GM19043 (cell line): Measurements from ENCODE around the gene P3H1.
"Not testable (repeated sequence)": the region's sequence is repeated elsewhere in the genome, so short reads cannot be mapped to it uniquely, and the experiment has no call there.

Source experiments
- ATAC-seq: cut with Tn5 transposase; IDR thresholded peaks from one replicate; pipeline ENCODE4 v1.9.1; 2021; ENCODE audit warnings: low read depth; ENCODE audit not compliant: unreplicated experiment

Gene P3H1, protein sequence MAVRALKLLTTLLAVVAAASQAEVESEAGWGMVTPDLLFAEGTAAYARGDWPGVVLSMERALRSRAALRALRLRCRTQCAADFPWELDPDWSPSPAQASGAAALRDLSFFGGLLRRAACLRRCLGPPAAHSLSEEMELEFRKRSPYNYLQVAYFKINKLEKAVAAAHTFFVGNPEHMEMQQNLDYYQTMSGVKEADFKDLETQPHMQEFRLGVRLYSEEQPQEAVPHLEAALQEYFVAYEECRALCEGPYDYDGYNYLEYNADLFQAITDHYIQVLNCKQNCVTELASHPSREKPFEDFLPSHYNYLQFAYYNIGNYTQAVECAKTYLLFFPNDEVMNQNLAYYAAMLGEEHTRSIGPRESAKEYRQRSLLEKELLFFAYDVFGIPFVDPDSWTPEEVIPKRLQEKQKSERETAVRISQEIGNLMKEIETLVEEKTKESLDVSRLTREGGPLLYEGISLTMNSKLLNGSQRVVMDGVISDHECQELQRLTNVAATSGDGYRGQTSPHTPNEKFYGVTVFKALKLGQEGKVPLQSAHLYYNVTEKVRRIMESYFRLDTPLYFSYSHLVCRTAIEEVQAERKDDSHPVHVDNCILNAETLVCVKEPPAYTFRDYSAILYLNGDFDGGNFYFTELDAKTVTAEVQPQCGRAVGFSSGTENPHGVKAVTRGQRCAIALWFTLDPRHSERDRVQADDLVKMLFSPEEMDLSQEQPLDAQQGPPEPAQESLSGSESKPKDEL

GRCh38 chr1:42766741-42767509 is at the start of gene P3H1, which contains the start of gene C1orf50:
Gene P3H1, minus strand, starts transcription at chr1:42767028. Its CDS starts 57 bp downstream, at chr1:42766971.
Gene C1orf50, plus strand, starts transcription at chr1:42767249. Its CDS starts 63 bp downstream, at chr1:42767312.
- ATAC-seq, result peak; percentile 93

GRCh38 chr1:42815941-42816584 is 49.2 kb upstream of the P3H1 start:
- ATAC-seq, result no peak

DNA sequence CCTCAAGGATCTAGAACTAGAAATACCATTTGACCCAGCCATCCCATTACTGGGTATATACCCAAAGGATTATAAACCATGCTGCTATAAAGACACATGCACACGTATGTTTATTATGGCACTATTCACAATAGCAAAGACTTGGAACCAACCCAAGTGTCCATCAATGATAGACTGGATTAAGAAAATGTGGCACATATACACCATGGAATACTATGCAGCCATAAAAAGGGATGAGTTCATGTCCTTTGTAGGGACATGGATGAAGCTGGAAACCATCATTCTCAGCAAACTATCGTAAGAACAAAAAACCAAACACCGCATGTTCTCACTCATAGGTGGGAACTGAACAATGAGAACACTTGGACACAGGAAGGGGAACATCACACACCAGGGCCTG is 48.0 kb upstream of the P3H1 start:
- not testable (repeated sequence) for ATAC-seq

DNA sequence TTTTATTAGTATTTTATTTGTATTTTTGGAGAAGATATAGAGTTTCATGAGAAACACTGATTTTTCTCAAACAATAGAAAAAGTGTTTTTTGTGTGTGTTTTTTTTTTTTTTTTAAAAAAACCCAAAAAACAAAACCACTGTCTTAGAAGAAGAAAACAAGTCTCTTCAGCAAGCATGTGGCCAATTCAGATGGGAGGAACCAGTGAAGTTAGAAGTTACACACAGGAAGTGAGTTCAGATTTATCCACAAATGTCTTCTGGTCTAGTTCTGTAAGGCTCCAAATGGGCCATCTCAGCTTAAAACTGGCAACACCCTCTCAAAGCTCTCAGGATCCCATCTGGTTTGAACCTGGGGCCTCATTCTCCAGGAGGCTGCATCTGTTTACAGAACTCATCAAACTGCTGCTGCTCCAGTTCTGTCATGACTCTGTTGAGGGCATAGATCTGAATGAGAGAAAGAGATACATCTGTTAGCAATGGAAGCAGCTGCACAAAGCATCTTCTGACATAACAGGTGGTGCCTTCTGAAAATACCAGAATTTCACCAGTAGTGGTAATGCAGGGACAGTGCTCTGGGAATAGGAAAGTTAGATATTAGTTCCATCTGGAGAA is 40.3 kb upstream of the P3H1 start:
- ATAC-seq, result no peak

GRCh38 chr1:42806593-42806992 is 39.8 kb upstream of the P3H1 start:
- no peak for ATAC-seq

DNA sequence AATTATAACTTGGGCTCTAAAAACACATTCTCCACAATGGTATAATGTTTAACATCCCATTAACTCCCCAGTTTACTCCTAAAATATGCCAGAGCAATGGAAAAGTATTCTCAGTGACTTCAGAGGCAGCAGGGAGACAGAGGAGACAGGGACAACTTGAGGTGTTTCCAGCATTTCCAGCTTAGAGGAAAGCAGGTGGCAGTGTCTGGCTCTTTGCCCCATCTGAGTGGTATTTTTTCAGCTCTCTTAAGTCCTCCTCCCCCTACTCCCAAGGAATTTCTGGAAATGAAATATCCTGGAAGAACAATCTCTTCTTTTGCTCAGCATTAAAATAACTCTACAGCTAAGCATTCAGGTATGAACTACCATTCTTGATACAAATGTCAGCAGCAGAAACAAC is 39.3 kb upstream of the P3H1 start:
- ATAC-seq, result no peak

DNA sequence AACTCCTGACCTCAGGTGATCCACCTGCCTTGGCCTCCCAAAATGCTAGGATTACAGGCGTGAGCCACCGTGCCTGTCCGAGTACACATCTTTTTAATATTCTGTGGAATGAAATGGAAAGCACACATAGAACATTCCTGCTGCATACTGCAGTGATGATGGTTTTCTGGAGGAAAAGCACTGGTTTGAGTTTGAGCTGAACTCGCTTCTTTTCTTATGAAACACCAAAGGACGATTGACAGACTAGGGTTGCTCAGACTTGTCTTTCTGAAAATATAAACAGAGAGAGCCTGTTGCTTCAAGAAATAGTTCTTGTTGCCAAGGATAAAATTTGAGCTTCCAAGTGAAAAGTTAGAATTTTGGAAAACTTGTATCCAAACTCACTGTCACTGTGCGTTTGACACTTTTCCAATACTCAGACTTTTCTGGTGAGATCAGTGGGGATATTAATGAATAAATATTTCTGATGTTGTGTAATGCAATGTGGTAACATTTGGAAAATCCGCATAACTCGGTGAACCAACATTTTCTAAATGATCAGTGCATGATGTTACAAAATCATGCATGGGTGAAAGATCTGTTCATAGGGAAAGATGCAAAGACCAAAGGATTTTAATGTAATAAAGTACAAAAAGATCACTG is 35.1 kb upstream of the P3H1 start:
- ATAC-seq, result no peak

DNA sequence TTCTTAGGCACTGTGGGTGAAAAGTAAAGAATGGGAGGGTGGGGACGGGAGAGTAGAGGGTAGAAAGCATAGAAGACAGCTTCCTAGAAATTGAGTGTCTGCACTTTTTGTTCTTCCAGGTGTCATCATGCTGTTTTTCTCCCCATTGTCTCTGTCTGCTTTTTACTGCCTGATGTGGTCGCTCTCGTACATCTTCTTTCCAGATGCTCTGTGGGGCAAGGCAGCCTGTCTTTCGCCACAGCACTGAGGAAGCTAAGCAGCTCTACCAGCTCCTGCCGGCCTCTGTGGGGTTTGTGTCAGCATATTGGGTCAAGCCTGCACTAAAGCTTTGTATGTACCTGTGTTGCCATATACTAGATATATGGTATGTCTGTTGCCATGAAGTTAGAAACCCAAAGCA is 31.2 kb upstream of the P3H1 start:
- no peak for ATAC-seq

- ATAC-seq, result no peak
Measured at GRCh38 chr1:42797414-42797813, 30.6 kb upstream of the P3H1 start.

DNA sequence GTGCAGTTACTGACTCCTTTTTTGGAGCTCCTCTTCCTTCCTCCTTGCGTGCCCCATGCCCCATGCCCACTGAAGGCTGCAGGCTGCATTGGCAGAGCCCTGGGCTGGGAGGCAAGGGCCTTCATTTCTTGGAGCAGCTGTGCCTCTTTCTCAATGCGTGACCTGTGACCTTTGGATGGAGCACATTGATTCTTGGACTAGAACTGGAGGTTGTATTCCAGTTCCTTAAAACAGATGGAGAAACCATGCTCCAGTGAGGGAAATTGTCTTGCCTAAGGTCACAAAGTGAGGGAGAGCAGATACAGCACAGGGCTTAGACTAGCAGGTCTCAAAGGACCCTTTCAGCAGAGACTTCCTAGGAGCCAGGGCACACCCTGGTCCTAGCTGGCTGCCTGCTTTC is 27.0 kb upstream of the P3H1 start:
- no peak for ATAC-seq

DNA sequence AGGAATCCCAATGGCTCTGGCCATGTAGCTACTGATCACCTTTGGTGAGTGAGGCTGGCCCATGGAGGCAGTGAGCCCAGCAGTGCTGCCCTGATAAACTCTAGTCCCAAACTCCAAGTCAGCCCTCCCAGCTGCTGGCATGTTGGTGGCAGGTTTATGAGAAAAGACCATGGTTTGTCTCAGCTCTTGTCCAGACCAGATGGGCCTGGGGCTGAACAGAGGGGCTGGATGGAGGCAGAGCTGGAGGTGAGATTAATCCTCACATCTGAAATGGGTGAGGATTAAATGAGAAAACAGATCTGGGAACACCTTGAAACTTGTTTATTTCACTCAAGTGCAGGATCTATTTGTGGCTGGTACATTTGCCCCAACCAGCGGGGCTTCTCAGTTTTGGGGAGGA is 21.2 kb upstream of the P3H1 start:
- no peak for ATAC-seq

GRCh38 chr1:42786097-42786496 is 19.3 kb upstream of the P3H1 start:
- no peak for ATAC-seq

DNA sequence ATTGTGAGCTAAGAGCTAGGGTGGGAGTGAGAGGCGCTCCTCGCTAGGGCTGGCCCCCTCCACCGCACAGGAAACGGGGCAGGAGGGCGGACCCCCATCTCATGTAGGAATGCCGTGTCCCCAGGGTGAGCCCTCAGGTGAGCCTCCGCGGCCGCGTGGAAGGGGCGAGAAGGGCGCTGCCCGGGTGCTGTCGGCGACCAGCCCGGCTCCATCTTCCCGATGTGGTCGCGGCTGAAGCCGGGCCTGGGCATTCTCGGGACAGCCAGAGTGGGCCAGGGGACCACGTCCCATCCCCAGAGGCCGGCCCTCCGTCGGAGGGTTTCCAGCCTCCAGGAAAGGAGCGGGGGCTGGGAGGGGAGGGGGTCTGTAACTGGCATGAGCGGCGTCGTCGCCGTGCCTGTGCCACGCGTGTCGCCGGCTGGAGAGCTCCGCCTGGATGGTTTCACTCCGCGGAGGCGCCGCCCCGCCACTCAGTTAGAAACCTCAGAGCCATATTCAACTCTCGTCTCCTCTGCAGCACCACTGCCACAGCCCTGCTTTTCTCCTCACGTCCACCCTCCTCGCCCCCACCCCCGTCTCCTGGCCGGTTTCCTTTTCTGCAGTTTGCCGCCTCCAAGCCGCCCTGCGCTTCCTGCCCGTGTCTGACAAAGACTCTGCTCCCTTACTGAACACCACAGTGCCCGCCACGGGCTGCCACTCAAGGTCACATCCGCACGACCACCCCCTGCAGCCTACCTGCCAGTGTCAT is 18.3 kb upstream of the P3H1 start, which contains the start of gene TMEM269:
Gene TMEM269, plus strand, starts transcription at position 46 of the 748 bp plus-strand sequence. CDS start 4,903 bp downstream, outside the sequence.
- no peak for ATAC-seq

DNA sequence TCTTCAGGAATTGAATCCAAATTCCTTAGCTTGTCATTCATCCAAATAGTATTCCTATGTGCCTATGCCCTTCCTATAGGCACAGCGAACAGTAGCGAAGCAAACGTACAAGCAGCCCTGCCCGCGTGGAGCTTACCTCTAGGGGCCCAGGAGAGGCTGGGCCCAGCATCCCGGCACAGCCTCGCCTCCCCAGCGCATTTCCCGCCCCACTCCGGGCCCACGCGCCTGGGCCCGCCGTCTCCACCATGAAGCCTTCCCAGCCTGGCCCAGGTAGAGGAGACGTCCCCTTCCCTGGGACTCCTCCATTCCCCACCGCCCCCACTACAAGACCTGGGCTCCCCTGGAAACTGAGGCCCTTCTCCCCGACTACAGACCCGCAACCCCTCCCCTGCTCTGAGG is 17.7 kb upstream of the P3H1 start:
- no peak for ATAC-seq

- ATAC-seq, result no peak
Measured at GRCh38 chr1:42783092-42783491, 16.3 kb upstream of the P3H1 start.

- ATAC-seq, result no peak
Measured at GRCh38 chr1:42780176-42780575, 13.3 kb upstream of the P3H1 start.

DNA sequence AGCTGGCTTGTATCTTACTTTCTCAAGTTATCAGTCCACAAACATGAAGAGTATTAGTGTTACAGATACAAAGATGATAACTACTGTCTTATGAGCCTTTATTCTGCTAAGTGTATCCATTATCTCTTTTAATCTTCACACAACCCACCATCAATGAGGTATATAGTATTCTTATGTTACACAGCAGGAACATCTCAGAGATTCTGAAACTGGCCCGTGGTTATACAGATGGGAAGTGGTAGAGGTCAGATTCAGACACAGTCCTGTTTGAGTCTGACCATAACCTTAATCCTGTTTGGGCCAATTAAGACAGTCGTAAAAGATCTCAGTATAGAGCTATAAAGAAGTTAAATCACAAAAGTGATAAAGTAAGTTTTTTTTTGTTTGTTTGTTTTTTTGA is 12.9 kb upstream of the P3H1 start:
- no peak for ATAC-seq

DNA sequence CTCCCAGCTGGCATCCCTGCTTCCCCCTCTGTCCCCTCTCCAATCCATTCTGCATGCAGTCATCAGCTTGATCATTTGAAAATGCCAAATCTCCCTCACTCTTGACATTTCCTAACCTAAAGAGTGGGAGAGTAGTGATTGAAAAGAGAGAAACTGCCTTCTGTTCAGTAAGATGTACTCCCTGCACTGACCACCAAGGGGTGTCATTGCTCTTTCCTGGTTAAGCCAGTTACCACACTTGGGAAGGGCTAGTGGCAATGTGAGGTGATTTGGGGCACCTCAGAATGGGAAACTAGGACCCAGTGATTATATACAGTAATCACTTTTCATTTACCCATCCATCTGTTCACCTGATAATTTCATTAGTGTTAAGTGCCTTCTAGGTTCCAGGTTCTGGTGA is 11.0 kb upstream of the P3H1 start:
- ATAC-seq, result no peak

DNA sequence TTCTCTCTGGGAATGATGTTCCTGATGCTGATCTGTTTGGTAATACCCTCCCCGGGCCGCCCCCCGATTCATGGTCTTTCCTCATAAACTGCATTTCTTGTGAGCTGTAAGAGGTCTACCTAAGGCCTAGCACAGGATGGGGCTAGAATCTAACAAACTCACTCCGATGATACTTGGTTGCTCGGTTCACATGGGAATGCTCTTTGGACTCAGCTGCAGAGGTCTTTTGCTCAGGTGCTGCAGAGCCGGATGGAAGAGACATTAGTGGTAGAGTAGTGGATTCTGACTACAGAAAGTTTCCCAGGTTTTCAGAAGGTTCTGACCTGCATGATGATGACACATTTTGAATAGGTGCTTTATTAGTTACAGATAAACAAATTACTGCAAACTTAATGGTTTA is 9.7 kb upstream of the P3H1 start:
- ATAC-seq, result no peak
